SH-SY5Y (cell line): ENCODE measurements around the gene HAO2.

Experiments used
- GATA2 ChIP-seq: IDR thresholded peaks from 2 replicates; pipeline ENCODE4 v1.6.1; 2011; ENCODE audit warnings: mild to moderate bottlenecking, low read depth, low read length
- GATA3 ChIP-seq: IDR thresholded peaks from 2 replicates; pipeline ENCODE4 v1.6.1; 2011; ENCODE audit warnings: low read depth, mild to moderate bottlenecking, low read length, moderate library complexity

GRCh38 chr1:119336848-119337247 lies 31.7 kb upstream of the HAO2 start:
- TF ChIP-seq GATA3 (no peak), GATA2 (no peak)
